Mesenchymal stem cell (in vitro differentiated cells and primary cell): ENCODE measurements around the gene CBX2.

Experiments used
- DNase-seq: peaks from one replicate; pipeline ENCODE4 v3.0.0-alpha.2; 2013
- H2AFZ ChIP-seq: one replicate; pipeline ENCODE4 v1.6.1; 2013; ENCODE audit warnings: low read depth, mild to moderate bottlenecking, control low read depth, inconsistent platforms, low read length, moderate library complexity
- H2AK5ac ChIP-seq: 2 replicates; pipeline ENCODE4 v1.6.1; 2013; ENCODE audit warnings: low read length, moderate library complexity, mild to moderate bottlenecking, inconsistent platforms; ENCODE audit not compliant: severe bottlenecking
- H2BK120ac ChIP-seq: one replicate; pipeline ENCODE4 v1.6.1; 2013; ENCODE audit warnings: low read depth, mild to moderate bottlenecking, inconsistent platforms, low read length, moderate library complexity
- H2BK12ac ChIP-seq, 2 experiments: one replicate each; pipeline ENCODE4 v1.6.1; 2013; ENCODE audit warnings: inconsistent platforms in 2 of 2, low read length in 2 of 2, mild to moderate bottlenecking in 2 of 2, moderate library complexity in 2 of 2, control low read depth in 1 of 2
- H2BK15ac ChIP-seq: one replicate; pipeline ENCODE4 v1.6.1; 2013; ENCODE audit warnings: mild to moderate bottlenecking, low read depth, inconsistent platforms; ENCODE audit not compliant: poor library complexity, severe bottlenecking
- H2BK5ac ChIP-seq: 2 replicates; pipeline ENCODE4 v1.6.1; 2013; ENCODE audit warnings: low read depth, mild to moderate bottlenecking, low read length, control low read depth, inconsistent platforms; ENCODE audit not compliant: poor library complexity, severe bottlenecking
- H3K14ac ChIP-seq, 2 experiments: one replicate each; pipeline ENCODE4 v1.6.1; 2013; ENCODE audit warnings: inconsistent platforms in 2 of 2, low read length in 2 of 2, control low read depth in 1 of 2, mild to moderate bottlenecking in 1 of 2, moderate library complexity in 1 of 2
- H3K18ac ChIP-seq, 2 experiments: one replicate each; pipeline ENCODE4 v1.6.1; 2013; ENCODE audit warnings: inconsistent platforms in 2 of 2, low read length in 2 of 2, control low read depth in 1 of 2, low read depth in 1 of 2, mild to moderate bottlenecking in 1 of 2
- H3K23ac ChIP-seq, 2 experiments: one replicate each; pipeline ENCODE4 v1.6.1; 2013; ENCODE audit warnings: inconsistent platforms in 2 of 2, low read length in 2 of 2, mild to moderate bottlenecking in 2 of 2, moderate library complexity in 2 of 2, control low read depth in 1 of 2
- H3K27ac ChIP-seq: 2 replicates; pipeline ENCODE4 v1.5.1; 2013; ENCODE audit warnings: mild to moderate bottlenecking, moderate library complexity, low read length, control low read depth, inconsistent platforms; ENCODE audit not compliant: poor library complexity, severe bottlenecking
- H3K27me3 ChIP-seq, 2 experiments: 2 replicates each; pipeline versions ENCODE4 v1.6.1 to v1.7.0; 2013; ENCODE audit warnings: low read length in 2 of 2, mild to moderate bottlenecking in 2 of 2, moderate library complexity in 2 of 2, control low read depth in 1 of 2, inconsistent platforms in 1 of 2; ENCODE audit not compliant: control insufficient read depth in 1 of 2, insufficient read depth in 1 of 2
- H3K36me3 ChIP-seq, 2 experiments: 2 replicates each; pipeline versions ENCODE4 v1.6.1 to v1.7.0; 2013; ENCODE audit warnings: low read length in 2 of 2, control low read depth in 1 of 2, inconsistent platforms in 1 of 2, low read depth in 1 of 2, mild to moderate bottlenecking in 1 of 2; ENCODE audit not compliant: insufficient read depth in 2 of 2, control insufficient read depth in 1 of 2
- H3K4ac ChIP-seq, 2 experiments: one replicate each; pipeline ENCODE4 v1.6.1; 2013; ENCODE audit warnings: inconsistent platforms in 2 of 2, low read length in 2 of 2, mild to moderate bottlenecking in 2 of 2, moderate library complexity in 2 of 2, control low read depth in 1 of 2, low read depth in 1 of 2
- H3K4me1 ChIP-seq: 2 replicates; pipeline ENCODE4 v1.6.1; 2013; ENCODE audit warnings: low read depth, low read length, control low read depth; ENCODE audit not compliant: control insufficient read depth, insufficient read depth
- H3K4me2 ChIP-seq: 2 replicates; pipeline ENCODE4 v1.6.1; 2013; ENCODE audit warnings: low read length, mild to moderate bottlenecking, inconsistent platforms; ENCODE audit not compliant: poor library complexity, severe bottlenecking
- H3K4me3 ChIP-seq, 2 experiments: 2 replicates each; pipeline versions ENCODE4 v1.5.1 to v1.7.0; 2013; ENCODE audit warnings: low read length in 2 of 2, mild to moderate bottlenecking in 2 of 2, control low read depth in 1 of 2, low read depth in 1 of 2; ENCODE audit not compliant: insufficient read depth in 1 of 2
- H3K79me1 ChIP-seq: replicated peaks from 2 replicates; pipeline ENCODE4 v1.6.1; 2013; ENCODE audit warnings: mild to moderate bottlenecking, control low read depth, low read length, inconsistent platforms; ENCODE audit not compliant: poor library complexity, severe bottlenecking
- H3K9ac ChIP-seq: 2 replicates; pipeline ENCODE4 v1.7.0; 2013; ENCODE audit warnings: mild to moderate bottlenecking, low read length, moderate library complexity
- H3K9me3 ChIP-seq: 2 replicates; pipeline ENCODE4 v1.7.0; 2013; ENCODE audit warnings: mild to moderate bottlenecking, low read length; ENCODE audit not compliant: control insufficient read depth
- H4K8ac ChIP-seq: one replicate; pipeline ENCODE4 v1.6.1; 2013; ENCODE audit warnings: inconsistent platforms, mild to moderate bottlenecking, low read length, moderate library complexity
- H4K91ac ChIP-seq: one replicate; pipeline ENCODE4 v1.6.1; 2013; ENCODE audit warnings: mild to moderate bottlenecking, low read length, inconsistent platforms
- WGBS: methylation state at CpG from one replicate; pipeline ENCODE4 v1.1.7; 2013; ENCODE audit warnings: mixed read lengths; 5-methylcytosine and 5-hydroxymethylcytosine counted together

Gene CBX2

GRCh38 chr17:79826841-79827578 lies 49.1 kb downstream of the CBX2 start:
- no peak overlapping the region for H3K27ac ChIP-seq
- H2BK15ac ChIP-seq: no peak overlapping the region
- H3K27me3 ChIP-seq: peaks cover 0 to 61% of the 10 kb centered on the region in 2 experiments
- H3K4me2 ChIP-seq: no peak overlapping the region
- H3K9me3 ChIP-seq: no peaks in the 10 kb centered on the region
- H3K23ac ChIP-seq: no peak overlapping the region
- H3K14ac ChIP-seq: peak overlapping the region in 1 of 2 experiments; percentile 5
- H3K36me3 ChIP-seq: no peaks in the 10 kb centered on the region
- H3K9ac ChIP-seq: no peak overlapping the region
- no peak for DNase-seq
- WGBS: 95% methylated on average over 25 of the region's 26 CpGs
- no peak overlapping the region for H2BK120ac ChIP-seq
- no peak overlapping the region for H2BK12ac ChIP-seq
- peak overlapping the region in 1 of 2 experiments; percentile 42 for H3K18ac ChIP-seq
- H3K4me3 ChIP-seq: no peak overlapping the region
- no peak overlapping the region for H4K8ac ChIP-seq
- H3K4ac ChIP-seq: no peak overlapping the region
- H2AFZ ChIP-seq: no peak overlapping the region
- H2BK5ac ChIP-seq: no peak overlapping the region
- peaks cover 13% of the 10 kb centered on the region for H3K4me1 ChIP-seq
- H4K91ac ChIP-seq: peak overlapping the region; percentile 75
- H3K79me1 ChIP-seq: no peaks in the 10 kb centered on the region
- no peak overlapping the region for H2AK5ac ChIP-seq

GRCh38 chr17:79829004-79829403 lies 51.1 kb downstream of the CBX2 start:
- peak; percentile 62 for DNase-seq
- no peak overlapping the region for H3K23ac ChIP-seq
- H3K9me3 ChIP-seq: no peaks in the 10 kb centered on the region
- no peak overlapping the region for H3K14ac ChIP-seq
- no peak overlapping the region for H2AFZ ChIP-seq
- no peak overlapping the region for H2BK5ac ChIP-seq
- no peak overlapping the region for H4K91ac ChIP-seq
- peaks cover 6 to 7% of the 10 kb centered on the region in 2 experiments for H3K36me3 ChIP-seq
- no peak overlapping the region for H2BK15ac ChIP-seq
- no peak overlapping the region for H4K8ac ChIP-seq
- H3K27me3 ChIP-seq: peaks cover 0 to 52% of the 10 kb centered on the region in 2 experiments
- H3K27ac ChIP-seq: no peak overlapping the region
- peak overlapping the region; percentile 15 to 70 for H2BK12ac ChIP-seq
- no peak overlapping the region for H3K4me2 ChIP-seq
- no peak overlapping the region for H3K4me3 ChIP-seq
- H3K9ac ChIP-seq: no peak overlapping the region
- H3K79me1 ChIP-seq: peaks cover 5% of the 10 kb centered on the region
- H3K18ac ChIP-seq: peak overlapping the region; percentile 70 to 80
- no peak overlapping the region for H2BK120ac ChIP-seq
- H3K4me1 ChIP-seq: peaks cover 25% of the 10 kb centered on the region
- peak overlapping the region in 1 of 2 experiments; percentile 24 for H3K4ac ChIP-seq
- 31% methylated on average over 2 of the region's 2 CpGs for WGBS
- no peak overlapping the region for H2AK5ac ChIP-seq

- no peak overlapping the region for H3K23ac ChIP-seq
- H2AK5ac ChIP-seq: no peak overlapping the region
- no peak overlapping the region for H2BK5ac ChIP-seq
- H3K4me3 ChIP-seq: no peak overlapping the region
- no peak overlapping the region for H2BK15ac ChIP-seq
- WGBS: 80% methylated on average over 1 of the region's 2 CpGs
- no peak overlapping the region for H2BK120ac ChIP-seq
- no peaks in the 10 kb centered on the region for H3K9me3 ChIP-seq
- peaks cover 30% of the 10 kb centered on the region for H3K4me1 ChIP-seq
- no peak overlapping the region for H3K14ac ChIP-seq
- peaks cover 8 to 11% of the 10 kb centered on the region in 2 experiments for H3K36me3 ChIP-seq
- peak overlapping the region; percentile 49 to 80 for H3K18ac ChIP-seq
- no peak overlapping the region for H4K8ac ChIP-seq
- H4K91ac ChIP-seq: no peak overlapping the region
- peak overlapping the region in 1 of 2 experiments; percentile 51 for H2BK12ac ChIP-seq
- H3K79me1 ChIP-seq: peaks cover 9% of the 10 kb centered on the region
- no peak overlapping the region for H3K9ac ChIP-seq
- no peak overlapping the region for H3K27ac ChIP-seq
- H3K27me3 ChIP-seq: peaks cover 0 to 49% of the 10 kb centered on the region in 2 experiments
- no peak overlapping the region for H2AFZ ChIP-seq
- no peak overlapping the region for H3K4me2 ChIP-seq
- peak overlapping the region in 1 of 2 experiments; percentile 40 for H3K4ac ChIP-seq
- DNase-seq: no peak
Observed at GRCh38 chr17:79829457-79829856, 51.5 kb downstream of the CBX2 start.

- Histone ChIP-seq H2BK15ac (peak overlapping the region; percentile 64), H3K23ac (no peak overlapping the region), H2BK12ac (peak overlapping the region in 1 of 2 experiments; percentile 45), H3K14ac (no peak overlapping the region), H3K9me3 (no peaks in the 10 kb centered on the region), H3K27ac (no peak overlapping the region), H4K91ac (no peak overlapping the region), H2BK5ac (no peak overlapping the region), H3K4me3 (no peak overlapping the region), H2AK5ac (no peak overlapping the region), H3K4ac (no peak overlapping the region), H3K18ac (peak overlapping the region in 1 of 2 experiments; percentile 42), H3K36me3 (peaks cover 16 to 19% of the 10 kb centered on the region in 2 experiments), H3K4me2 (no peak overlapping the region), H3K9ac (no peak overlapping the region), H3K27me3 (peaks cover 0 to 41% of the 10 kb centered on the region in 2 experiments), H3K79me1 (peaks cover 14% of the 10 kb centered on the region), H4K8ac (no peak overlapping the region), H3K4me1 (peaks cover 34% of the 10 kb centered on the region), H2BK120ac (no peak overlapping the region), H2AFZ (no peak overlapping the region)
- 42% methylated on average over 8 of the region's 8 CpGs for WGBS
- DNase-seq: no peak
Observed at GRCh38 chr17:79830303-79830702, 52.4 kb downstream of the CBX2 start.
